GM18873 (cell line): ENCODE measurements around the gene TTI1.
"Not testable (repeated sequence)": the region's sequence is repeated elsewhere in the genome, so short reads cannot be mapped to it uniquely, and the experiment has no call there.

ENCODE experiments used
- ATAC-seq: cut with Tn5 transposase; IDR thresholded peaks from one replicate; pipeline ENCODE4 v1.9.1; 2021; ENCODE audit warnings: mild to moderate bottlenecking, moderate library complexity, moderate number of reproducible peaks; ENCODE audit not compliant: unreplicated experiment, low FRiP score

TTI1 gene

GRCh38 chr20:38017959-38018358, 15.3 kb downstream of the TTI1 start:
- ATAC-seq = no peak

GRCh38 chr20:38013887-38014286, 19.4 kb downstream of the TTI1 start:
- ATAC-seq = no peak

DNA sequence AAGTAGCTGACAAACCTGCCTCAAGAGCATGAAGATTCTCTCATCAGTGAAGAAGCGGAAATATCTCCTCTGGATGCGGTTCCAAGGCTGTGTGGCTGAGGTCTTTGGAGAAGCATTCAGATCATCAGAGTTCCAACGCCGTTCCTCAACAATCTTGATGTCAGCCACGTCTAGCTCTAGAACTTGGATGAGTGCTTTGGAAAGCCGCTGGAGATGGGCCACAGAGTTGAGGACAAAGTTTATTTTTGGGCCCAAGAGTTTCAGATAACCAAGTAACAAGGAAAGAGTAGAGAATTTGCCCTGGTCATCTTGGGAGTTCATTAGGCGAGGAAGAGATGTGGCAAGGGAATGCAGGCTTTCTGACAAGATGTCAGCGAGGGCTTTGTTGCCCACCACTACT, 20.9 kb downstream of the TTI1 start:
- ATAC-seq = no peak

- no peak for ATAC-seq
Measured at GRCh38 chr20:38011696-38012095, 21.6 kb downstream of the TTI1 start.

GRCh38 chr20:38009416-38009815, 23.8 kb downstream of the TTI1 start:
- not testable (repeated sequence) for ATAC-seq

- no peak for ATAC-seq
Measured at GRCh38 chr20:38008233-38008944, 24.9 kb downstream of the TTI1 start.

DNA sequence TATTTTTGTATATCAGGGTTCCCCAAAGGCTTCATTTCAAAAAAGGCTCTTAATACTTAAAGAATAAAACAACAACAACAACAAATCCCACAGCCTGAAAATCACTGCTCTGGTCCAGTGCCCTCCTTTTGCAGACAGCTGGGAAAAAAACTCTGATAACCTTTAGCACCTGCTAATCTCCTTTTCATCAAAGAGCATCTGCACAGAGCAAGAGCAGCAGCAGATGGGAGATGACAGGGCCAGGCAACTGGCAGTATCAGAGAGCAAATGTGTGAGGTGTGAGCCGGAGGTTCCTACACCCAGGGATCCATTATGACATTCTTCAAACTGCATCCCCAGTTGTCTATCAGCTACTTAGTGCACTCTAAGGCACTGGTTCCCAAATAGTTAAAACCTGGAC, 25.7 kb downstream of the TTI1 start:
- no peak for ATAC-seq

- ATAC-seq = no peak
Measured at GRCh38 chr20:38005903-38006302, 27.4 kb downstream of the TTI1 start.

DNA sequence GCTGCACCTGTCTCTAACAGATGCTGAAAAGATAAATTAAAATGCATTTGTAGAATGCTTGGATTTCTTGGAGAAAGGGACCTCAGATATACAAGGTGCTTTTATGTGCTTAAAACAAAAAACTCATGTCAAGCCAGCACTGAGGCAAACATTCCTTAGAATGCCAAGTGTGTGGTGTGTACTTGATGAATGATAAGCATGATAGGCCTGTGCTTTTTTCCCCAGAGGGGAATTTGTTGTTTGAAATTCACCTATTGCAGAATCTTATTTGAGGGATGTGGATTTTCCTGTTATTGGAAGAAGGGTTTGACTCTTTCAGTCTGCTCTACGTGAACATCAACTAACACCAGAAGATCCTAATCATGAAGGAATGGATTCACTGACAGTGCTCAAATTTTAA, 28.8 kb downstream of the TTI1 start:
- ATAC-seq = no peak

- no peak for ATAC-seq
Measured at GRCh38 chr20:38002422-38002821, 30.8 kb downstream of the TTI1 start.

- no peak for ATAC-seq
Measured at GRCh38 chr20:38001981-38002380, 31.3 kb downstream of the TTI1 start.

DNA sequence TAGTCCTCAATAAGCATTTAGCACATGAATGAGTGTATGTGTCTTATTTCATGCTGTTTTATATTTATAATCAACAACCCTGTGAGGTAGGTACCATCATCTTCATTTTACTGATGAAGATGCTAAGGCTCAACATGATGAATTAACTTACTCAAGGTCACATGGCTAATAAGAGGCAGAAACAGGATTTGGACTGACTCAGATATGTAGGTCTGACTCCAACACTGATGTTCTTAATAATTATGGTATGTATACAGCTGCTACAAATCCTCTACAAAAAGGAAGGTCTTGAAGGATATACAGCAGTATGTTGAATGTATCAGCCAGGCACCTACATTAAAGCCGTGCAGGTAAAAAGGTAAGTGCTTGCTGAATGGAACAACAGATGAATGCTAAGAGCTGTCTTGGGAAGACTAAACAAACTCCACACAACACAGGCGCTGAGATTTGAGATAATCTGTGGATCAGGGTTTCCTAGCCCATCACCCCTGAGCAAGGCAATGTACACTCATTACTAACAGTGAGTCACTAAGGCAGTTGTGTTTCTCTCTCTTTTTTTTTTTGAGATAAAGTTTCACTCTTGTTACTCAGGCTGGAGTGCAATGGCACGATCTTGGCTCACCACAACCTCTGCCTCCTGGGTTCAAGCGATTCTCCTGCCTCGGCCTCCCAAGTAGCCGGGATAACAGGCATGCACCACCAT, 31.9 kb downstream of the TTI1 start:
- ATAC-seq = no peak

- no peak for ATAC-seq
Measured at GRCh38 chr20:38000293-38000692, 33.0 kb downstream of the TTI1 start.

DNA sequence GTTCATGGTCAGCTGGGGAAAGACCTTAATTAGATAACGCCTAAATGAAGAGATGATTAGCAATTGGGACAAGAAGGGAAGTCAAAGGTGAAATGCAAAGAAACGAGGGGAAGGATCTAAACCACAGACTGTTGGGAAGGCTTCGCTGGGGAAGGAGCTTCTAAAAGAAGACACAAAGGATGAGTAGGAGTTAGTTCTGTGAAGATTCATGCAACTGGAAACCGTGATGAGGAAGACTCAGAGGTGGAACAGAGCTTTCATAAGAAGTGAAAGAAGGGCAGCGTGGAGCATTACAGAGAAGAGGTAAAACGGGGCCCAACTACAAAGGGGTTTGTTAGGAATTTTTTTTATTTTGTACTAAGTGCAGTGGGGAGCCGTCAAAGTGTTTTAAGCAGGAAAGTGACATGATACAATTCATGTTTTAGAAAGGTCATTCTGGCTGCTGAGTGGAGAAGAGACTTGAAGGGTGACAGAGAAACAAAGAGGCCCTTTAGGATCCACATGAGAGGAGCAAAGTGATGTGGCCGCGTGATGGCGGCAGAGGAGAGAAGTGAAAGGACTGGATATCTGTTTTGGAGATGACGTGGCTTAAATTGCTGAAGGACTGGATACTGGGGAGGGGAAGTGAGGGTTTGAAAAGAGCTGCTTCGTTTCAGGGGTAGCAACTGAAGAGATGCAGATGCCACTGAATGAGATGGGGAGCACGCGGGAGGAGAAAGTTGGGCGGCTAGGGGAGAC, 33.6 kb downstream of the TTI1 start:
- no peak for ATAC-seq

GRCh38 chr20:37997516-37997915, 35.7 kb downstream of the TTI1 start:
- no peak for ATAC-seq

DNA sequence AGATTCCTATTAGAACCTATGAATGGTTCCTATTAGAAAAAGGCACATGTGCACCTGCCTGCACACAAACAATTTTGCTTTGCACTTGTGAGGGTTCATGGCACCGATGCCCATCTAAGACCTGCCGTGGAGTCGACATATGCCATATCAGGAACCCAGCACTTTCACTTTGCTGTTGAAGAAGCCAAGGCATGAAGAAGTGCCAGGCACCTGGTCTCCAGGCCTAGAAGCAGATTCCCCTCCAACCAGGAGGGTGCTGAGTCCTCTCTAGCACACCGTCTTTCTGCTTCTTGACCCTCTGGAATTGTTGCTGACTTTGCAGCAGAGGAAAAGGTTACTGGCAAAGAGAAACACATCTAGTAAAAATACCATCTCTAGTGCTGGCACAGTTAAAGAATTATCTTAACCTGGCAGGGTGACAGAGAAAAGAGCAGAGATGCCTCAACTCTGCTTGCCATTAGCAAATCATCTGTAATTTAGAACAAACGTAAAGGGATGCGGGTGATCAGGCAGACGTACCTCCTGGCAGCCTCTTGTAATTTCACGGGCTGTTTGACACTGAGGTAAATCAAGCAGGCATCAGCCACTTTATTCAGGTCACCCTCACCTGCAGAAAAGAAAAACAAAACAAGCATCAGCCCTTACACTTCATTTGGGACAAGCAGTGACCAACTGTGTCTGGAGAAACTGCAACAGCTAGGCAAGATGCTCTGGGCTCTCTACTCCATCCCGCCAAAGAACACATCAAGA, 37.2 kb downstream of the TTI1 start:
- ATAC-seq = no peak

- no peak for ATAC-seq
Measured at GRCh38 chr20:37994512-37994911, 38.7 kb downstream of the TTI1 start.

GRCh38 chr20:37992802-37993409, 40.4 kb downstream of the TTI1 start:
- ATAC-seq = no peak

GRCh38 chr20:37991908-37992307, 41.3 kb downstream of the TTI1 start:
- ATAC-seq = no peak

DNA sequence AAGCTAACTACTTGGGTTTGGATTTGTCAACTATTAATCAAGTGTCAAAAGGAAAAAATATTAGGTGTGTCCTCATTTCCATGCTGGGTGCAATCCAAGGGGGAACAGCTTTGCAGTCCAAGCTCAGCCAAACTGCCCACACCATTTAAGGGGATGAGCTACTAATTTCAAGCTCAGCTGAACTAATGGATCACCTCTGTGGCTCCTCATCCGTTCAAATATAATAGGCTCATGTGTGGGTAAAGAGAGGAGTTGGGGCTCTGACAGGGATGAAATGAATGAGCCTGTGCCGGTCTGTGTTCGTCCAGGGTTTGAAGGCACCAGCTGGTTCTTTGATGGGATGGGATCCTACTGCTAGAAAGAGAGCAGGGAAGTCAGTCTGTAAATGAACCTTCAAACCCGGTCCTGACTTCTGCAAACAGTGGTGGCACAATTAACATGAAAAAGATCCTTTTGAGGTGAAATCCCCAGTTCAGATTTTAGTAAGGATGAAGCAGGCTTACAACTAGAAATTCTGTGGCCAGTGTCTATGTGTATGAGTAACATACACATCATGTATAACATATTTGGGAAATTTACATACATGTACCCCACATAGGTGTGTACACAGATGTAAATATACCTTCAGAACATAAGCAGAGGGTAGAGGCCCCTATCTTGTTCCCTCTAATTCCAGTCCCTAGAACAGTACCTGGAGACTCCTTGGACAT, 41.9 kb downstream of the TTI1 start:
- ATAC-seq = no peak
